Liver (tissue), 3 donors: ENCODE data around the gene CACNA2D1.

Source experiments
- EGR1 ChIP-seq, 2 donors: IDR thresholded peaks; 2 replicates each; pipeline ENCODE4 v1.6.1; 2016 to 2018; ENCODE audit warnings: antibody characterized with exemption in 2 of 2, low read depth in 2 of 2
- FOXA1 ChIP-seq: IDR thresholded peaks from 2 replicates; pipeline ENCODE4 v1.6.1; 2016; ENCODE audit warnings: antibody characterized with exemption
- GABPA ChIP-seq, 2 donors: IDR thresholded peaks in 1 of 2; conservative IDR thresholded peaks in 1 of 2; 2 replicates each; pipeline ENCODE4 v1.6.1; 2016; ENCODE audit warnings: antibody characterized with exemption in 2 of 2, mild to moderate bottlenecking in 1 of 2, moderate library complexity in 1 of 2
- RAD21 ChIP-seq, 2 donors: IDR thresholded peaks; 2 replicates each; pipeline ENCODE4 v1.6.1; 2016; ENCODE audit warnings: antibody characterized with exemption in 2 of 2, mild to moderate bottlenecking in 2 of 2
- REST ChIP-seq: IDR thresholded peaks from 2 replicates; pipeline ENCODE4 v1.6.1; 2016; ENCODE audit warnings: antibody characterized with exemption, mild to moderate bottlenecking
- TAF1 ChIP-seq: conservative IDR thresholded peaks from 2 replicates; pipeline ENCODE4 v1.6.1; 2016; ENCODE audit warnings: antibody characterized with exemption, mild to moderate bottlenecking
- YY1 ChIP-seq: IDR thresholded peaks from 2 replicates; pipeline ENCODE4 v1.6.1; 2016; ENCODE audit warnings: antibody characterized with exemption, mild to moderate bottlenecking
- ZBTB33 ChIP-seq: IDR thresholded peaks from 2 replicates; pipeline ENCODE4 v1.6.1; 2016; ENCODE audit warnings: antibody characterized with exemption
- TF ChIP-seq, protein P1 (sequence below): fragments of 150-350 bp; IDR thresholded peaks from 2 replicates; pipeline ENCODE4 v1.5.1; 2017; ENCODE audit warnings: improper control_type of control experiment, low read depth, low read length; ENCODE audit not compliant: missing input control
- TF ChIP-seq, protein P2 (sequence below): IDR thresholded peaks from 2 replicates; pipeline ENCODE4 v1.6.1; 2016; ENCODE audit warnings: antibody characterized with exemption
- TF ChIP-seq, protein P3 (sequence below): IDR thresholded peaks from 2 replicates; pipeline ENCODE4 v1.6.1; 2016; ENCODE audit warnings: antibody characterized with exemption
- donor health status: healthy.
- donor health status: healthy.

- TF ChIP-seq TAF1: no peak
- TF ChIP-seq, protein P1, sequence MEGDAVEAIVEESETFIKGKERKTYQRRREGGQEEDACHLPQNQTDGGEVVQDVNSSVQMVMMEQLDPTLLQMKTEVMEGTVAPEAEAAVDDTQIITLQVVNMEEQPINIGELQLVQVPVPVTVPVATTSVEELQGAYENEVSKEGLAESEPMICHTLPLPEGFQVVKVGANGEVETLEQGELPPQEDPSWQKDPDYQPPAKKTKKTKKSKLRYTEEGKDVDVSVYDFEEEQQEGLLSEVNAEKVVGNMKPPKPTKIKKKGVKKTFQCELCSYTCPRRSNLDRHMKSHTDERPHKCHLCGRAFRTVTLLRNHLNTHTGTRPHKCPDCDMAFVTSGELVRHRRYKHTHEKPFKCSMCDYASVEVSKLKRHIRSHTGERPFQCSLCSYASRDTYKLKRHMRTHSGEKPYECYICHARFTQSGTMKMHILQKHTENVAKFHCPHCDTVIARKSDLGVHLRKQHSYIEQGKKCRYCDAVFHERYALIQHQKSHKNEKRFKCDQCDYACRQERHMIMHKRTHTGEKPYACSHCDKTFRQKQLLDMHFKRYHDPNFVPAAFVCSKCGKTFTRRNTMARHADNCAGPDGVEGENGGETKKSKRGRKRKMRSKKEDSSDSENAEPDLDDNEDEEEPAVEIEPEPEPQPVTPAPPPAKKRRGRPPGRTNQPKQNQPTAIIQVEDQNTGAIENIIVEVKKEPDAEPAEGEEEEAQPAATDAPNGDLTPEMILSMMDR: no peak
- TF ChIP-seq ZBTB33: no peak
- TF ChIP-seq, protein P2, sequence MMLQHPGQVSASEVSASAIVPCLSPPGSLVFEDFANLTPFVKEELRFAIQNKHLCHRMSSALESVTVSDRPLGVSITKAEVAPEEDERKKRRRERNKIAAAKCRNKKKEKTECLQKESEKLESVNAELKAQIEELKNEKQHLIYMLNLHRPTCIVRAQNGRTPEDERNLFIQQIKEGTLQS: no peak
- no peak for TF ChIP-seq GABPA (IDR thresholded peaks at IDR 0.05 in 1 of 2, conservative IDR thresholded peaks at IDR 0.05 in 1 of 2)
- TF ChIP-seq, protein P3, sequence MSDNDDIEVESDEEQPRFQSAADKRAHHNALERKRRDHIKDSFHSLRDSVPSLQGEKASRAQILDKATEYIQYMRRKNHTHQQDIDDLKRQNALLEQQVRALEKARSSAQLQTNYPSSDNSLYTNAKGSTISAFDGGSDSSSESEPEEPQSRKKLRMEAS: no peak
- no peak for TF ChIP-seq YY1
- TF ChIP-seq RAD21 (IDR thresholded peaks at IDR 0.05): no peak
- TF ChIP-seq REST: no peak
- no peak for TF ChIP-seq EGR1 (IDR thresholded peaks at IDR 0.05; ENCODE audit: low read depth in 2 of 2)
- no peak for TF ChIP-seq FOXA1
Measured at GRCh38 chr7:82021036-82021435, 422.5 kb downstream of the CACNA2D1 start.
